Measurements from ENCODE around the gene NLGN4X. TPM values are rescaled to one million over a fixed set of nuclear protein-coding genes. Genes with fewer than 3 reads are reported as not detected.

The NLGN4X gene
- polyA plus RNA-seq, 1 donor from 2014 or later, result 18.0 TPM

- H3K36me3 ChIP-seq (ENCODE audit: insufficient read depth, low read length), result no peaks in the 10 kb centered on the region
- no peaks in the 10 kb centered on the region for H3K27me3 ChIP-seq (ENCODE audit: insufficient read depth, low read depth, low read length)
- no peaks in the 10 kb centered on the region for H4K20me1 ChIP-seq (ENCODE audit: insufficient read depth)
- TF ChIP-seq RAD21 (conservative IDR thresholded peaks at IDR 0.05) (no peak), TAF1 (IDR thresholded peaks at IDR 0.05; ENCODE audit: low read depth) (no peak), EP300 (conservative IDR thresholded peaks at IDR 0.05; ENCODE audit: poor library complexity, severe bottlenecking) (no peak), MXI1 (conservative IDR thresholded peaks at IDR 0.05; ENCODE audit: poor library complexity, severe bottlenecking) (no peak), SMC3 (conservative IDR thresholded peaks at IDR 0.05; ENCODE audit: poor library complexity) (no peak), POLR2AphosphoS5 (IDR thresholded peaks at IDR 0.05) (no peak), EZH2 (IDR thresholded peaks at IDR 0.05; ENCODE audit: borderline replicate concordance, insufficient read depth, low read length, poor library complexity, severe bottlenecking) (no peak), REST (IDR thresholded peaks at IDR 0.05; ENCODE audit: borderline replicate concordance) (no peak), CTCF (IDR thresholded peaks at IDR 0.05; ENCODE audit: poor library complexity, severe bottlenecking) (no peak)
- H3K79me2 ChIP-seq (replicated peaks; ENCODE audit: insufficient read depth, low read length), result no peaks in the 10 kb centered on the region
- H3K27ac ChIP-seq (ENCODE audit: low read length), result no peak overlapping the region
- no peak overlapping the region for H3K4me2 ChIP-seq (ENCODE audit: low read length)
- H3K9ac ChIP-seq (ENCODE audit: low read length), result no peak overlapping the region
- no peaks in the 10 kb centered on the region for H3F3A ChIP-seq (ENCODE audit: insufficient read depth, low read length, poor library complexity, severe bottlenecking)
- H3K9me2 ChIP-seq (ENCODE audit: insufficient read depth, low read length), result no peaks in the 10 kb centered on the region
- H3K4me3 ChIP-seq (ENCODE audit: low read length), result no peak overlapping the region
- no peaks in the 10 kb centered on the region for H3K9me3 ChIP-seq (ENCODE audit: low read length)
- no peak overlapping the region for H2AFZ ChIP-seq (ENCODE audit: low read depth, low read length)
Measured at GRCh38 chrX:6169407-6169806, 59.3 kb downstream of the NLGN4X start.

- Histone ChIP-seq H2AFZ (ENCODE audit: low read depth, low read length) (no peak overlapping the region), H3K4me3 (ENCODE audit: low read length) (no peak overlapping the region), H3K9me3 (ENCODE audit: low read length) (no peaks in the 10 kb centered on the region), H3K4me2 (ENCODE audit: low read length) (no peak overlapping the region), H3K27ac (ENCODE audit: low read length) (no peak overlapping the region), H3K36me3 (ENCODE audit: insufficient read depth, low read length) (no peaks in the 10 kb centered on the region), H3K79me2 (replicated peaks; ENCODE audit: insufficient read depth, low read length) (no peaks in the 10 kb centered on the region), H4K20me1 (ENCODE audit: insufficient read depth) (no peaks in the 10 kb centered on the region), H3F3A (ENCODE audit: insufficient read depth, low read length, poor library complexity, severe bottlenecking) (no peaks in the 10 kb centered on the region), H3K27me3 (ENCODE audit: insufficient read depth, low read depth, low read length) (no peaks in the 10 kb centered on the region), H3K9ac (ENCODE audit: low read length) (no peak overlapping the region), H3K9me2 (ENCODE audit: insufficient read depth, low read length) (no peaks in the 10 kb centered on the region)
- no peak for TF ChIP-seq EP300 (conservative IDR thresholded peaks at IDR 0.05; ENCODE audit: poor library complexity, severe bottlenecking)
- TF ChIP-seq RAD21 (conservative IDR thresholded peaks at IDR 0.05), result no peak
- no peak for TF ChIP-seq POLR2AphosphoS5 (IDR thresholded peaks at IDR 0.05)
- TF ChIP-seq MXI1 (conservative IDR thresholded peaks at IDR 0.05; ENCODE audit: poor library complexity, severe bottlenecking), result no peak
- no peak for TF ChIP-seq REST (IDR thresholded peaks at IDR 0.05; ENCODE audit: borderline replicate concordance)
- no peak for TF ChIP-seq SMC3 (conservative IDR thresholded peaks at IDR 0.05; ENCODE audit: poor library complexity)
Measured at GRCh38 chrX:6163721-6164120, 64.9 kb downstream of the NLGN4X start.
